K562 (cell line): ENCODE data around the gene MOB3B. TPM values are rescaled to one million over a fixed set of nuclear protein-coding genes. Genes with fewer than 3 reads are reported as not detected.

Source experiments
- GTF2B ChIP-seq: IDR thresholded peaks from 2 replicates; pipeline ENCODE4 v1.6.1; 2011; ENCODE audit not compliant: insufficient read length; ENCODE audit errors: extremely low read depth
- RB1 ChIP-seq: fragments of 450-650 bp; IDR thresholded peaks from 2 replicates; pipeline ENCODE4 v1.6.1; 2017; ENCODE audit warnings: low read depth, mild to moderate bottlenecking
- TAF1 ChIP-seq: IDR thresholded peaks from 2 replicates; pipeline ENCODE4 v1.6.1; 2011; ENCODE audit warnings: mild to moderate bottlenecking, low read length, moderate library complexity; ENCODE audit not compliant: insufficient read depth, control insufficient read depth, severe bottlenecking; ENCODE audit errors: extremely low read depth
- XRCC3 ChIP-seq: fragments of 450-650 bp; IDR thresholded peaks from 2 replicates; pipeline ENCODE4 v1.6.1; 2017; ENCODE audit warnings: mild to moderate bottlenecking, moderate library complexity
- ZBTB43 ChIP-seq: sonication (generic); formaldehyde crosslinking; IDR thresholded peaks from 2 replicates; pipeline ENCODE4 v1.8.0; 2023; ENCODE audit warnings: mild to moderate bottlenecking, missing genetic modification reagents
- ZHX1 ChIP-seq: fragments of 150-350 bp; conservative IDR thresholded peaks from 2 replicates; pipeline ENCODE4 v1.6.1; 2014; ENCODE audit warnings: low read length
- polyA plus RNA-seq, 8 experiments: library from polyadenylated mRNA; depleted of rRNA in 4 of 8; stranded (reverse) in 5 of 8; unstranded in 3 of 8; fragments of >200 nt; fragmentation: Nextera tagmentation in 2 of 8; fragmentation: Illumina TruSeq in 1 of 8; extraction: Ambion mirVana in 2 of 8; extraction: Trizol in 1 of 8; gene quantifications; 2 replicates each; pipeline versions ENCODE4 v1.2.1 to v1.2.3, GENCODE V29; 2011 to 2014; ENCODE audit warnings: inconsistent platforms in 1 of 8, missing spikeins in 1 of 8
- total RNA-seq, 7 experiments: library from RNA; depleted of rRNA in 6 of 7; stranded (reverse); fragments of >200 nt in 6 of 7; fragmentation: Illumina TruSeq in 2 of 7; extraction: Trizol in 2 of 7; gene quantifications; 2 replicates each; pipeline versions ENCODE4 v1.2.1 to v1.2.3, GENCODE V29; 2011 to 2021; ENCODE audit warnings: low replicate concordance in 1 of 7
- TF ChIP-seq, protein P1 (sequence below), 2 experiments: fragments of 450-650 bp; IDR thresholded peaks; 2 replicates each; pipeline ENCODE4 v1.6.1; 2016; ENCODE audit warnings: mild to moderate bottlenecking in 2 of 2, borderline replicate concordance in 1 of 2, low read depth in 1 of 2, moderate library complexity in 1 of 2
- TF ChIP-seq, protein P2 (sequence below): fragments of 450-650 bp; IDR thresholded peaks from 2 replicates; pipeline ENCODE4 v1.6.1; 2017; ENCODE audit warnings: mild to moderate bottlenecking, moderate library complexity
- TF ChIP-seq, protein P3 (sequence below): fragments of 450-650 bp; IDR thresholded peaks from 2 replicates; pipeline ENCODE4 v1.7.0; 2016; ENCODE audit warnings: borderline replicate concordance

MOB3B gene
- total and polyA plus RNA-seq, 9 of the 15 experiments (the other 6 are each of a cell fraction or from before 2014, with no cell fraction given) = 3.6 to 12.8 (median 7.2) TPM

DNA sequence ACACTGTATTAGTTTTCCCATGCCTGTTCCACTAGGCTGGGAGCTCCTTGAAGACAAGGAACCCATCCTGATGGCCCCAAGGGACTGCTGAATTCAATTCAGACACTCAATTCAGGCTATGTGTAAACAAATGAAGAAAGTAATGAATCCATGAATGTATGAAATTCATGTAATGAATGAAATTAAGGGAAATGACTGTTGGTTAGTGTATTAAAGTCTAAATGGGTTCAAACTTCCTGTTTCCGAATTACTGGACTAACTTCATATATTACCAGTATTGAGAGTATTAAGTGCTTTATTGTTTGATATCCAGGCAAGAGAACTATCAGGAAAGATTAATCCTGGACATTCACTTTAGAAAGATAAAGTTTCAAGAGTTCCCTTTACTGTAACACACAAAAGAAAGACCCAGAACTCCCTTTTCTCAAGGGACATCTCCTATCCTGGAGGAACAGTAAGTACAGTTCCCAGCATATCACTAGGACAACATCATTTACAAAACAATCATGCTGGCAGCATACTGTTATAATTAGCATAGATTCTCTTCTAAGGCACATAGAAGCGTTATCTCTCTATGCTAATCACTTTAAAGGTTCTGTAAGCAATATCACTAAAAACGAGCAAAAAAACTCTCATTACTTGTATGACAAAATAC, 34.0 kb downstream of the MOB3B start (continued):
- TF ChIP-seq, protein P1, sequence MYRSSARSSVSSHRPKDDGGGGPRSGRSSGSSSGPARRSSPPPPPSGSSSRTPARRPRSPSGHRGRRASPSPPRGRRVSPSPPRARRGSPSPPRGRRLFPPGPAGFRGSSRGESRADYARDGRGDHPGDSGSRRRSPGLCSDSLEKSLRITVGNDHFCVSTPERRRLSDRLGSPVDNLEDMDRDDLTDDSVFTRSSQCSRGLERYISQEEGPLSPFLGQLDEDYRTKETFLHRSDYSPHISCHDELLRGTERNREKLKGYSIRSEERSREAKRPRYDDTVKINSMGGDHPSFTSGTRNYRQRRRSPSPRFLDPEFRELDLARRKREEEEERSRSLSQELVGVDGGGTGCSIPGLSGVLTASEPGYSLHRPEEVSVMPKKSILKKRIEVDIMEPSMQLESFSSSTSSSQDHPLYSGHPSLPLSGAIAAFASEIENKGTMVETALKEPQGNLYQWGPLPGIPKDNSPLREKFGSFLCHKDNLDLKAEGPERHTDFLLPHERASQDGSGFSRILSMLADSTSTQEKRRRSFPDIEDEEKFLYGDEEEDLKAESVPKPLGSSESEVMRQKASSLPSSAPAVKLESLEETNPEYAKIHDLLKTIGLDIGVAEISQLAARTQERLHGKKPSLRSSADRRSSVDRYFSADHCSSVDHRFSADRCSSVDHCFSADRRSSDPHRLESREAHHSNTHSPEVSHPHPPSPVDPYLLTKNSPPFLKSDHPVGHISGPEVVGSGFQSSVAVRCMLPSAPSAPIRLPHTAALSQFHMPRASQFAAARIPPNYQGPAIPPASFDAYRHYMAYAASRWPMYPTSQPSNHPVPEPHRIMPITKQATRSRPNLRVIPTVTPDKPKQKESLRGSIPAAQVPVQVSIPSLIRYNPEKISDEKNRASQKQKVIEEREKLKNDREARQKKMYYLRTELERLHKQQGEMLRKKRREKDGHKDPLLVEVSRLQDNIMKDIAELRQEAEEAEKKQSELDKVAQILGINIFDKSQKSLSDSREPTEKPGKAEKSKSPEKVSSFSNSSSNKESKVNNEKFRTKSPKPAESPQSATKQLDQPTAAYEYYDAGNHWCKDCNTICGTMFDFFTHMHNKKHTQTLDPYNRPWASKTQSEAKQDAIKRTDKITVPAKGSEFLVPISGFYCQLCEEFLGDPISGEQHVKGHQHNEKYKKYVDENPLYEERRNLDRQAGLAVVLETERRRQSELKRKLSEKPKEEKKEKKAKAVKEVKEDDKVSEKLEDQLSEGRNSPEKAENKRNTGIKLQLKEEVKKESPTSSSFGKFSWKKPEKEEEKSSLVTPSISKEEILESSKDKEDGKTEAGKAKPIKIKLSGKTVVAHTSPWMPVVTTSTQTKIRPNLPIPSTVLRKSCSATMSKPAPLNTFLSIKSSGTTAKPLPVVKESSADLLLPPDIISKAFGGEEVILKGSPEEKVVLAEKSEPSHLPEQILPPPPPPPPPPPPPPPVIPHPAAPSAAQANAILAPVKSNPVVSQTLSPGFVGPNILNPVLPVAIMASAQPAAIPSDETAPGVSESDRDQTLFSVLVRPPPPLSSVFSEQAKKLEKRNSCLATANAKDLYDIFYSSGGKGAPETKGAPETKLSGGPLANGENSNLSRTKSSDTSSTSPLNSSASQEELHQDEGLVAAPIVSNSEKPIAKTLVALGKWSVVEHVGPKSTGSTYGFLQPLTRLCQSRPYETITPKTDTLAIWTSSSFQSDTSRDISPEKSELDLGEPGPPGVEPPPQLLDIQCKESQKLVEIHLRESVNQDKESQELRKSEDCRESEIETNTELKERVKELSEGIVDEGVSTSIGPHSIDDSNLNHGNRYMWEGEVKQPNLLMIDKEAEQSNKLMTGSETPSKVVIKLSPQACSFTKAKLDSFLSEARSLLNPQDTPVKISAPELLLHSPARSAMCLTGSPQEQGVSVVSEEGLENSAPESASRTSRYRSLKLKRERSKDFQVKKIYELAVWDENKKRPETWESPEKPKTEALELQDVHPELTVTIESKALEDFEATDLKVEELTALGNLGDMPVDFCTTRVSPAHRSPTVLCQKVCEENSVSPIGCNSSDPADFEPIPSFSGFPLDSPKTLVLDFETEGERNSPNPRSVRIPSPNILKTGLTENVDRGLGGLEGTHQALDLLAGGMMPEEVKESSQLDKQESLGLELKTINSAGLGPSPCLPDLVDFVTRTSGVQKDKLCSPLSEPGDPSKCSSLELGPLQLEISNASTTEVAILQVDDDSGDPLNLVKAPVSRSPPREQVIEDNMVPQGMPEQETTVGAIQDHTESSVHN (IDR thresholded peaks at IDR 0.05; ENCODE audit: borderline replicate concordance in 1 of 2, low read depth in 1 of 2) = no peak
- TF ChIP-seq ZHX1 (no peak), XRCC3 (no peak), GTF2B (no peak), RB1 (no peak), ZBTB43 (CRISPR knock-in tag) (no peak), TAF1 (no peak)
- TF ChIP-seq, protein P2, sequence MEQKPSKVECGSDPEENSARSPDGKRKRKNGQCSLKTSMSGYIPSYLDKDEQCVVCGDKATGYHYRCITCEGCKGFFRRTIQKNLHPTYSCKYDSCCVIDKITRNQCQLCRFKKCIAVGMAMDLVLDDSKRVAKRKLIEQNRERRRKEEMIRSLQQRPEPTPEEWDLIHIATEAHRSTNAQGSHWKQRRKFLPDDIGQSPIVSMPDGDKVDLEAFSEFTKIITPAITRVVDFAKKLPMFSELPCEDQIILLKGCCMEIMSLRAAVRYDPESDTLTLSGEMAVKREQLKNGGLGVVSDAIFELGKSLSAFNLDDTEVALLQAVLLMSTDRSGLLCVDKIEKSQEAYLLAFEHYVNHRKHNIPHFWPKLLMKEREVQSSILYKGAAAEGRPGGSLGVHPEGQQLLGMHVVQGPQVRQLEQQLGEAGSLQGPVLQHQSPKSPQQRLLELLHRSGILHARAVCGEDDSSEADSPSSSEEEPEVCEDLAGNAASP = no peak
- TF ChIP-seq, protein P3, sequence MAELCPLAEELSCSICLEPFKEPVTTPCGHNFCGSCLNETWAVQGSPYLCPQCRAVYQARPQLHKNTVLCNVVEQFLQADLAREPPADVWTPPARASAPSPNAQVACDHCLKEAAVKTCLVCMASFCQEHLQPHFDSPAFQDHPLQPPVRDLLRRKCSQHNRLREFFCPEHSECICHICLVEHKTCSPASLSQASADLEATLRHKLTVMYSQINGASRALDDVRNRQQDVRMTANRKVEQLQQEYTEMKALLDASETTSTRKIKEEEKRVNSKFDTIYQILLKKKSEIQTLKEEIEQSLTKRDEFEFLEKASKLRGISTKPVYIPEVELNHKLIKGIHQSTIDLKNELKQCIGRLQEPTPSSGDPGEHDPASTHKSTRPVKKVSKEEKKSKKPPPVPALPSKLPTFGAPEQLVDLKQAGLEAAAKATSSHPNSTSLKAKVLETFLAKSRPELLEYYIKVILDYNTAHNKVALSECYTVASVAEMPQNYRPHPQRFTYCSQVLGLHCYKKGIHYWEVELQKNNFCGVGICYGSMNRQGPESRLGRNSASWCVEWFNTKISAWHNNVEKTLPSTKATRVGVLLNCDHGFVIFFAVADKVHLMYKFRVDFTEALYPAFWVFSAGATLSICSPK = no peak
